HG03196 (cell line): ENCODE measurements around the gene RNF168.
A peak's percentile ranks its signal among the peaks of the same experiment; 100 is the strongest.
"Not testable (repeated sequence)": the region's sequence is repeated elsewhere in the genome, so short reads cannot be mapped to it uniquely, and the experiment has no call there.

Experiments
- ATAC-seq: cut with Tn5 transposase; IDR thresholded peaks from one replicate; pipeline ENCODE4 v1.9.1; 2021; ENCODE audit not compliant: unreplicated experiment

Gene RNF168

DNA sequence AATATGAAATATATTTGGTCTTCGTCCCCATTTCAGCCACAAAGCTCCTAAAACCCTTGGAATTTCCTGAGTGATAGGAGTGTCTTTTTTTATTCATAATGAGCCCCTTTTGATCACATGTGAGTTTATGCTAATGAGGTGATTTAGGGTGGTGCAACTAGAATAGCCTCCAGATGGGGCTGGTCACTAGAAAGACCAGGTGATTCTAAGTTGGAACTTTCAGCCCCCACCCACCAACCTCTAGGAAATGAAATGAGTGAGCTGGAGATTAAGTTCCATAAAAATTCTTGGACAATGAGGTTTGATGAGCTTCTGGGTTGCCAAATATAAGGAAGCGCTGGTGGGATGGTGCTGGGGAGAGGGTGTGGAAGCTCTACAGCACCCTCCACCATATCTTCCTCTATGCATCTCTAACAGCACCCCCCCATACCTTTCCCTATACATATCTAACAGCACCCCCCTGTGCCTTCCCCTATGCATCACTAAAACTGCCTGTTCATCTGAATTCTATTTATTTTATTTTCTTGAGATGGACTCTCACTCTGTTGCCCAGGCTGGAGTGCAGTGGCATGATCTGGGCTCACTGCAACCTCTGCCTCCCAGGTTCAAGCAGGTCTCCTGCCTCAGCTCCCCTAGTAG is 13.7 kb upstream of the RNF168 start:
- ATAC-seq = no peak

DNA sequence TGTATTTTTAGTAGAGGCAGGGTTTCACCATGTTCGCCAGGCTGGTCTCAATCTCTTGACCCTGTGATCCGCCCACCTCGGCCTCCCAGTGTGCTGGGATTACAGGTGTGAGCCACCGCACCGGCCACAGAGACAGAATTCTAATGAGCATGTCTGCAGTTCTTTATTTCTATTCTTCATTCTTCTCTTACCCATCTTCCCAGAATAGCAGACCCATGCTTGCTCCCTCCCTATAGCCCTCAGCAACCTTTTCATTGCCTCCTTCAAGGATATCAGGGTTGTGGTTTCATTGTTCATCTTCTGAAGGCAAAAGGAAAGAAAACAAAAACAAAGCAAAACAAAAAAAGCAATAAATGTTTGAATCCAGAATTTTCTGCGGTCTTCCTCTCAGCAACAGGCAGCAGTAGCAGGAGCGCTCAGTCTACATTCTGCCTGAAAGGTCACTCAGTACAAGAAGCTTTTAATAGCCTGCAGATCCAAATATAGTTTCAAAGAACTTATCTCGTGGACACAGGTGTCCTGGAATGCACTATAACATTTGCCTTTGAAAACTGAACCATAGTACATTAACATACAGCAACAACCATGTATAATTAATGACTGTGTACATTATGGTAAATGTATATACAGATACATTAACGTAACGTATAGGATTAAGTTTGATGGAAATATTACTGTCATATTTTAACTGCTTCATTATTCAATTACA is 11.5 kb upstream of the RNF168 start, which contains the start of gene SMCO1:
Gene SMCO1 (minus strand): TSS at position 434 of the 709 bp plus-strand sequence. CDS start 137 bp downstream, at position 297.
- ATAC-seq = no peak

DNA sequence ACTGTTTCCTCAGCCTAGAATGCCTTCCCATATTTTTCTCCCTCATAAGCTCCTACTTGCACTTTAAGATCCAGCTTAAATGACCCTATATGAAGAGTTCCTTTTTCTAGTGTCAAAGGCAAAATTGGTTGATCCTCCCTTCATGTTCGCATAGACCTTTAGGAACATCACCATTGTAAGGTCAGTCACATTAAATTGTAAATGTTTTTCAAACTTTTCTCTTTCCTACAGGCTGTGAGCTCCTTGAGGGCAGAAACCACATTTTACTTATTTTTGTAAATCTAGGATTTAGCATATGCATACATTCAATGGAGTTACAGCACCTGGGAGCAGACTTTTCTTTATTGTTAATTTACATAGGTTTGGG is 10.8 kb upstream of the RNF168 start:
- ATAC-seq = no peak

DNA sequence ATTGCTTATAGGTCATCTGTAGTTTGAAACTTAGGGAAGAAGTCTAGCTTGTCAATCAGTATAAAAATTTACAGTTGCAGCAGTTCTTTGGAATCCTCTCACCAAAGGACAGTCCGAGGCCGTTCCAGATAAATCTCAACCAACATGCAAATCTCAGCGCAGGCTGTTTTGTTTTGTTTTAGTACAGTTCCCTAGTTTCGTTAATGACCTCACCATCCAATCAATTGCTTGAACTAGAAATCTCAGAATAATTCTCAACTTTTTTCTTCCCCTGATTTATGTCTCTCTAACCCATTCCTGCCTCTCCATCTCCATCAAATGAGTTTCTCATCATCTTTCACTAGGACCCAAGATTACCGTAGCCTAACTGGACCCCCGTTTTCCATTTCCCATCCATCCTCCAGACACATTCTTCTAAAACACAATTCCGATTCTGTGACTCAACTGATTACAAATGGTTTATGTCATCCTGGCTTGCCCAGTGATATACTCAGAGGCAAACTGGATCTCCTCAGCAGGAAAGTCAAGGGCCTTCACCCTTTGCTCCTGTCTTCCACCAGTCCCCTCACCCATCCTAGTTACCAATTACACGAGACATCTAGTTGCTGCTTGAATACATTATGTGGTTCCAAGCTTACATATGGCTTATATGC is 10.3 kb upstream of the RNF168 start:
- no peak for ATAC-seq

DNA sequence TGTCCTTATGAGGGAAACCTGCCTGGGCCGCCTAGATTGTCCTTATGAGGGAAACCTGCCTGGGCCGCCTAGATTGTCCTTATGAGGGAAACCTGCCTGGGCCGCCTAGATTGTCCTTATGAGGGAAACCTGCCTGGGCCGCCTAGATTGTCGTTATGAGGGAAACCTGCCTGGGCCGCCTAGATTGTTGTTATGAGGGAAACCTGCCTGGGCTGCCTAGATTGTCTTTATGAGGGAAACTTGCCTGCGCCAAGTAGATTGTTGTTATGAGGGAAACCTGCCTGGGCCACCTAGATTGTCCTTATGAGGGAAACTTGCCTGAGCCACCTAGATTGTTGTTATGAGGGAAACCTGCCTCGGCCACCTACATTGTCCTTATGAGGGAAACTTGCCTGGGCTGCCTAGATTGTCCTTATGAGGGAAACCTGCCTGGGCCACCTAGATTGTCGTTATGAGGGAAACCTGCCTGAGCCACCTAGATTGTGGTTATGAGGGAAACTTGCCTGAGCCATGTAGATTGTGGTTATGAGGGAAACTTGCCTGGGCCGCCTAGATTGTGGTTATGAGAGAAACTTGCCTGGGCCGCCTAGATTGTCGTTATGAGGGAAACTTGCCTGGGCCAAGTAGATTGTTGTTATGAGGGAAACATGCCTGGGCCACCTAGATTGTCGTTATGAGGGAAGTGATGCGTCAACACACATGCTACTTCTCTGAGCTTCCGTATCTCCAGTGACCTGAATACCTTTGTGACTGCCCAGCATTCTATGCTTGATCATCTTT is 8.3 kb upstream of the RNF168 start:
- not testable (repeated sequence) for ATAC-seq

DNA sequence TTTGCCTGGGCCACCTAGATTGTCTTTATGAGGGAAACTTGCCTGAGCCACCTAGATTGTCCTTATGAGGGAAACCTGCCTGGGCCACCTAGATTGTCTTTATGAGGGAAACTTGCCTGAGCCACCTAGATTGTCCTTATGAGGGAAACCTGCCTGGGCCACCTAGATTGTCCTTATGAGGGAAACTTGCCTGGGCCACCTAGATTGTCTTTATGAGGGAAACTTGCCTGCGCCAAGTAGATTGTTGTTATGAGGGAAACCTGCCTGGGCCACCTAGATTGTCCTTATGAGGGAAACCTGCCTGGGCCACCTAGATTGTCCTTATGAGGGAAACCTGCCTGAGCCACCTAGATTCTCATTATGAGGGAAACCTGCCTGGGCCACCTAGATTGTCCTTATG is 7.5 kb upstream of the RNF168 start:
- not testable (repeated sequence) for ATAC-seq

DNA sequence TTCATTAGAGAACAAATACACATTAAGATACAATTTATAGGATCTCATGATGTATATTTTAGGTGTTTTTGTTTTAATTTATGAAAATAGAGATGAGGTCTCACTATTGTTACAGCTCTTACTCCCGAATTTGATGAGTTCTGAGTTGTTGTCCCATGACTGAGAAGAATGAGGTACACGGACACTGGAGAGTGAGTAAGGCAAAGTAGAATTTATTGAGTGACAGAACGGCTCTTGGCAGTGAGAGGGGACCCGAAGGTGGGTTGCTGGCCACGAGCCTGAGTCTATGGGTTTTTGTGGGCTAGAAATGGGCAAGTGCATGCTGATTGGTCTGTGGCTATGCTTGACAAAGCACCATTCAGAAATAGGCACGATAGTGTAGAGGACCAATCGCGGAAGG is 3.1 kb upstream of the RNF168 start:
- ATAC-seq = no peak

DNA sequence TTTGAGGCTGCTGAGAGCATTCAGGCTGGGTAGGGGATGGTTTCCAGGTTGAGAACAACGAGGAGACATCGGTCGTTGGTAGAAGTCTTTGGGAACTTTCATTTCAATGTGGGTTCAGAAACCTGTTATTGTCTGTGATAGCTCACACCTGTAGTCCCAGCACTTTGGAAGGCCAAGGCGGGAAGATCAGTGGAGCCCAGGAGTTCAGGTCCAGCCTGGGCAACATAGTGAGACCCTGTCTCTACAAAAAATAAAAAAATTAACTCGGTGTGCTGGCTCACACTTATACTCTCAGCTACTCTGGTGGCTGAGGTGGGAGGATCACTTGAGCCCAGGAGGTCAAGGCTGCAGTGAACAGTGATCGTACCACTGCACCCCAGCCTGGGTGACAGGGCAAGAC is 988 bp upstream of the RNF168 start:
- no peak for ATAC-seq

DNA sequence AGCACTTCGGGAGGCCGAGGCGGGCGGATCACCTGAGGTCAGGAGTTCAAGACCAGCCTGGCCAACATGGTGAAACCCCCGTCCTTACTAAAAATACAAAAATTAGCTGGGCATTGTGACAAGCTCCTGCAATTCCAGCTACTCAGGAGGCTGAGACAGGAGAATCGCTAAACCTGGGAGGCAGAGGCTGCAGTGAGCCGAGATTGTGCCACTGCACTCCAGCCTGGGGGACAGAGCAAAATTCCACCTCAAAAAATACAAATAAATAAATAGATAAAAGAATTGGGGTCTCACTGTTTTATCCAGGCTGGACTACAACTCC is 470 bp upstream of the RNF168 start:
- not testable (repeated sequence) for ATAC-seq

DNA sequence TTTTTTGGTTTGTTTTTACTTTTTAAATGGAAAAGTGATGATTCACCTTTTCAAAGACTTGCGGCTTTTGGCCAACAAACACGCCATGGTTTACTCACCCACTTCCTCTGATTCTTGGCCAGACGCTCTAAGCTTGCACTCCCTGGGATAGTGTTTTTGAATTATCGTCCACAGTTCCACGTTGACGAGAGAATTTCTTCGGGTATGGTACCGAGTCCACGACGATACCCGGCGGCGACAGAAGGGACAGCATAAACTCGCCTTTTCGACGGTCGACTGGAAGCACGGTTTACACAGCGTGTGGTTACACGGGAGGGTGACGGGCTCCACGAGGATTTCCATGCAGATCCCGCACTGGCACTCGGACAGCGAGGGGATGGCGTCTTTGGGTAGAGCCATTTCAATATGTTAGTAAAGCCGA is 783 bp downstream of the RNF168 start:
- peak; percentile 14 for ATAC-seq

DNA sequence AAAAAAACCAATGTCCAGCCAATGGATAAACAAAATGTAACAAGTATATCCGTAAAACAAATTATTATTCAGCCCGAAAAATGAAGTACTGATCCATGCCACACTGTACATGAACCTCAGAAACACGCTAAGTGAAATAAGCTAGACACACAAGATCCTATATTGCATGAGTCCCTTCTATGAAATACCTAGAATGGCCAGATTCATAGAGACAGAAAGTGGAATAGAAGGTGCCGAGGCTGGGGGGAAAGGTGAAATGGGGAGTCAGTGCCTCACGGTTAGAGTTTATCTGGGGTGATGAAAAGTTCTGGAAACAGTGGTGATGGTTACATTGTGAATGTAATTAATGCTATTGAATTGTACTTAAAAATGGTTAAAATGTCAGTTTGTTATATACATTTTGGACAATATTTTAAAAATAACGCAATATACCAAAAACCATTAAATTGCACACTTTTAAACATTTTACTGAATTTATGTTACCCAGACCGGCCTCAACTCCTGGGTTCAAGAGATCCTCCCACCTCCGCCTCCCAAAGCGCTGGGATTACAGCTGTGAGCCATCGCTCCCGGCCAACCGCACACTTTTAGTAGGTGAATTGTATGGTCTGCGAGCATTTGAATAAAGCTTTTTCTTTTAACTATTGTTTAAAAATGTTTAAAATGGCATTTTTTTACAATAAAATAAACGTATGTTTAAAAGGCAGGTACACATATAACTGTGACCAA is 2.1 kb downstream of the RNF168 start:
- ATAC-seq = no peak

DNA sequence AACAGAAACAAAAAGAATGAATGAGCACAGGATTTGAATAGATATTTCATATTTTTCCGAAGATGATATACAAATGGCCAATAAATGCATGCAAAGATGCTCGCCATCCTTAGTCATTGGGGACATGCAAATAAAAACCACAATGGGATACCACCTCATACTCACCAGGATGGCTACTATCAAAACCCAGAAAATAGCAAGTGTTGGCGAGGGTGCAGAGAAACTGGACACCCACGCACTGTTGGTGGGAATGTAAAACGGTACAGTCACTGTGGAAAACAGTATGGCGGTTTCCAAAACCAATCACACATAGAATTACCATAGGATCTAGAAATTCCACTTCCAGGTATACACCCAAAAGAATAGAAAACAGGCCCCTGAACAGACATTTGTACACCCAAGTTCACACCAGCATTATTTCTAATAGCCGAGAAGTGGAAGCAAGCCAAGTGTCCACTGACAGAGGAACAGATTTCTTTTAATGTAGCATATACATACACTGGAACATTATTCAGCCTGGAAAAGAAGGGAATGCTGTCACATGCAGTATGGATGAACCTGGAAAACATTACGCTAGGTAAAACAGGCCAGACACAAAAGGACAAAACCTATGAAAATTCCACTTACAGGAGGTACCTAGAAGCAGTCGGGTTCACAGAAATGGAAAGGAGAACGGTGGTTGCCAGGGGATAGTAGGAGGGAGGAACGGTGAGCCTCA is 3.6 kb downstream of the RNF168 start:
- no peak for ATAC-seq

DNA sequence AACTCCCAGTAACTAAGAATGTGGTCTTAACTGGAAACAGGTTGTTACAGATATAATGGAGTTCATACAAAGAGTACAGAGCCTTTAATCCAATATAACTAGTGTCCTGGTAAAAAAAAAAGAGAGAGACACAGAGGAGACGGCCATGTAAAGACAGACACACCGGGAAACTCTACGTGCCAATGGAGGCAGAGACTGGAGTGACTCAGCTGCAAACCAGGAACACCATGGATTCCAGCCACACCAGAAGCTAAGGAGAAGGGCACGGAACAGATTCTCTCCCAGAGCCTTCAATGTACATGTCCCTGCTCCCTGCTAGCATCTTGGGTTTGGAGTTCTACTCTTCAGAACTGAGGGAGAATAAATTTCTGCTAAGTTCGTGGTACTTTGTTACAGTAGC is 4.5 kb downstream of the RNF168 start:
- no peak for ATAC-seq

DNA sequence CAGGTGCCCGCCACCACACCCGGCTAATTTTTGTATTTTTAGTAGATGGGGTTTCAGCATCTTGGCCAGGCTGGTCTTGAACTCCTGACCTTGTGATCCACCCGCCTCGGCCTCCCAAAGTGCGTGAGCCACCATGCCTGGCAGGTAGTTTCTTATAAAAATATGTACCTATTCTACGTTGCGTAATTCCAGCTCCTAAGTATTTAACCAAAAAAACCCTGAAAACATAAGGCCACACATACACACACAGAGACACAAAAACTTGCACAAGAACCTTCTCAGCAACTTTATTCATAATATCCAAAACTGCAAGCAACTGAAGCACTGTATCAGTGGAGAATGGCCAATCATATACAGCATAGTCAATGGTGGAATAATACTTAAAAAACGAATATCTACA is 5.3 kb downstream of the RNF168 start:
- ATAC-seq = no peak

DNA sequence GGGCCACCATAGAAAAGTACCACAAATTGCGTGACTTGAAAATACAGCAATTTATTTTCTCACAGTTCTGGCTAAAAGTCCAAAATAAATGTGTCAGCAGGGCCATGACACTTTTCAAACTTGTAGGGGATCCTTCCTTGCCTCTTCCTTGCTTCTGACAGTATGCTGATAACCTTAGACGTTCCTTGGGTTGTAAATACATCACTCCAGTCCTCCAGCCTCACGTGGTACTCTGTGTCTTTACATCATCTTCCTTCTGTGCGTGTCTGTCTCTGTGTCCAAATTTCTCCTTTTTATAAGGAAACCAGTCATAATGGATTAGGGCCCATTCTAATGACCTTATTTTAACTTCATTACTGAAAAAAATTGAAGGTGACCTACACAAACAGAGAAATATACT is 7.4 kb downstream of the RNF168 start:
- ATAC-seq = no peak

DNA sequence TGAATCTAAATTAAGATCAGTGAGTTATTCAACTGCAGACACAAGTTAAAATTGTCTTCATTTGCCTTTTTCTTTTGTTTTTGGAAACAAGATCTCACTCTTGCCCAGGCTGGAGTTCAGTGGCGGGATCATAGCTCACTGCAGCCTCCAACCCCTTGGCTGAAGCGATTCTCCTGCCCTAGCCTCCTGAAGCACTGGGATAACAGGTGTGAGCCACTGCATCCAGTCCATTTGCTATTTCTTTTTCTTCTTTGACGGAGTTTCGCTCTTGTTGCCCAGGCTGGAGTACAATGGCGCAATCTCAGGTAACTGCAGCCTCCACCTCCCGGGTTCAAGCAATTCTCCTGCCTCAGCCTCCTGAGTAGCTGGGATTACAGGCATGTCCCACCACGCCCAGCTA is 10.3 kb downstream of the RNF168 start:
- ATAC-seq = no peak

DNA sequence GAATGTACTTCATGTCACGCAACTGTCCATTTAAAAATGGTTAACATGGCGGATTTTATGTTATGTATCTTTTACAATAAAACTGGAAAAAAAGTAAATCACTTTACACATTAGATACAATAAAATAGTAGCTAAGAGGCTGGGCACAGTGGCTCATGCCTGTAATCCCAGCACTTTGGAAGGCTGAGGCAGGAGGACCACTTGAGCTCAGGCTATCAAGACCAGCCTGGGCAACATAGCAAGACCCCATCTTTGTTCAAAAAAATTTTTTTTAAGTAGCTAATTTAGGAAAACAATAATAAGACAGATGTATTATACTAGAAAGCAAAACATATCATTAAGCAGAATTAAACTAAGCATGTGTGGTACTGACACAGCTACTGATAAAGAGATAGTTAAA is 11.5 kb downstream of the RNF168 start:
- ATAC-seq = no peak

DNA sequence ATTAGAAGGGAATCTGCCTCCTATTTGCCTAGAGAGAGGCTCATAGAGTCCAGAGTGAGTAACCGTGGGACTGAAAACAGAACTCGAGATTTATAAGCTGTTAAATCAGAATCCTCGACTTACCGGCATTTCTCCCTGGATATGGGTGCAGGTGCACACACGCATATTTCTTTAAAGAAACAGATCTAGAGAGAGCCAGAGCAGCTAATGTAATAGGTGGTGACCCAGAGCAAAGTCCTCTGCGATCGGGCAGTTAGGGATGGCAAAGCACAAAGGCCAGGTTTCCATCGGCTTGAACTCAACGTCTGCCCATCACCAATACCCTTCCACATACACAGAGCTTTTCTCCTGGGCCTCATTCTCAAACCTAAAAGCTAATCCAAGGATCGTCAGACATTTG is 13.8 kb downstream of the RNF168 start:
- no peak for ATAC-seq

DNA sequence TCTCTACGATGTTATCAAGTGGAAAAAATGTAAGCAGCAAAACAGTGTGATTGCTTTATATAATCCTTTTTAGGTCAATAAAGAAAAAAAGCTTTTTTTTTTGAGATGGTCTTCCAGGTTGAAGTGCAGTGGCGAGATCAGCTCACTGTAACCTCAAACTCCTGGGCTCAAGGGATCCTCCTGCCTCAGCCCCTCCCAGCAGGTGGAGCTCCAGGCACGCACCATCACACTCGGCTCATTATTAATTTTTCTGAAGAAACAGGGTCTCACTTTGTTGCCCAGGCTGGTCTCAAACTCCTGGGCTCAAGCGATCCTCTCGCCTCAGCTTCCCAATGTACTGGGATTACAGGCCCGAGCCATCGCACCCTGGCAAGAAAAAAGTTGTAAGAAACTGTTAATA is 17.3 kb downstream of the RNF168 start:
- ATAC-seq = no peak

DNA sequence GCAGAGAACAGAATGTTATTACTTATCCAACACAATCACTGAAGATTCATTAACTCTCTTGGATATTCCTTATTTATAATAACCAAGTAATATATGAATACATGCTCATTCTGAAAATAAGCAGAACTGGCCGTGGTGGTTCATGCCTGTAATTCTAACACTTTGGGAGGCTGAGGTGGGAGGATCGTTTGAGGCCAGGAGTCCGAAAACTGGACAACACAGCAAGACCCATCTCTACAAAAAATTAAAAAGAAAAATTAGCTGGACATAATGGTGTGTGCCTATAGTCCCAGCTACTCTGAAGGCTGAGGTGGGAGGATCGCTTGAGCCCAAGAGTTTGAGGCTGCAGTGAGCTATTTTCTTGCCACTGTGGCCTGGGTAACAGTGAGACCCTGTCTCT is 25.9 kb downstream of the RNF168 start:
- no peak for ATAC-seq
